NCI-H748 (cell line): ENCODE measurements around the gene CCDC78.

ENCODE experiments used
- DNase-seq: peaks from one replicate; lab custom pipeline; 2025; ENCODE audit not compliant: unreplicated experiment; lab: John Stamatoyannopoulos, UW

Gene CCDC78

DNA sequence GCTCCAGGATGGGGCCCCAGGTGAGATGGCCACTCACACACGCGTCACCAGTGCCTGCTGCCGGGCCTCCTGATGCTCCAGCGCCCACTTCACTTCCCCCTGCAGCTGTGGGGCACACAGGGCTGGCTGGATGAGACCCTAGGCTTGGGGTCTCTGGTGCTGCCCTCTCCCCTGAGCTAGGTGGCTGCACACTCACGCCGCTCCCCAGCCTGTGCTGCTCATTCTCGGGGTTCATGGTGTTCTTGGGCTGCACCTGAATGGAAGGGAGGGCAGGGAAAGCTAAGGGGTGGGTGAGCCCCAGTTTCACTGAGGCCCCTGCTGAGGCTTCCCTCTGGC, 1.2 kb downstream of the CCDC78 start:
- no peak for DNase-seq

DNA sequence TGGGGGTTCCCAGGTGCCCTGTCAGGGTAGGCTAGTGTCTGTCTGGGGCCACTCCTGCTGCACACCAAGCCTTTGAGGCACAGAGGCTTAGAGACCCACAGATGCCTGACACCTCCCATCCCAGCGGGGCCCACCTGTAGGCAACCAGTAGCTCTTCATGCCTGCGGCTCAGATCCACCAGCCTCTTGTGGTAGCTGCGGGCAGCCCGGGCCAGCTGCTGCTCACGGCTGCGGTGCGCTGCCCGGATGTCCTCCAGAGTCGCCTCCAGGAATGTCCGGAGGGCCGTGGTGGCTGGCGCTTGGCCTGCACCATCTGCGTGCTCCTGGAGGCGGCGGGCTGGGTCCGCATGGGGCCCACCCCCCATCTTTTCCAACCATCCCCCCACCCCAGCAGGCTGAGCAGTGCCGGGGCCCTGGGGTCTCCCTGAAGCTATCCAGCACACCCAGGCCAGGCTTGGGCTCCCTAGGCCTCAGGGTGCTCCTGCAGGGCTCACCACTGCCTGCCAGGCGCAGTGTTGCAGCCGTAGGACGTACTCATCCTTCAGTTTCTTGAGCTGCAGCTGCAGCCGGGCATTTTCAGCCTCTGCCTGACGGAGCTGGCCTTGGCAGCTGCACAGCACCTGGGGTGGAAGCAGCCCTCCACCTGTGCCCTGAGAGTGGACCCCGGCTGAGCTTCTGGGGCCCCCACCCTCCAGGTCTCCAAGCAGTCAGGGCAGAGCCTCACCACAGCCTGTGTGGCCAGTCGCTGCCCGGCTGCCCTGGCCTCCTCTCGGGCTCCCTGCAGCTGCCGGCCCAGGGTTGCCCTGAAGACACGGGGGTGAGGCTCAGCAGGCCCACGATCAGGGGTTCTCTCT, 1.8 kb downstream of the CCDC78 start:
- no peak for DNase-seq

DNA sequence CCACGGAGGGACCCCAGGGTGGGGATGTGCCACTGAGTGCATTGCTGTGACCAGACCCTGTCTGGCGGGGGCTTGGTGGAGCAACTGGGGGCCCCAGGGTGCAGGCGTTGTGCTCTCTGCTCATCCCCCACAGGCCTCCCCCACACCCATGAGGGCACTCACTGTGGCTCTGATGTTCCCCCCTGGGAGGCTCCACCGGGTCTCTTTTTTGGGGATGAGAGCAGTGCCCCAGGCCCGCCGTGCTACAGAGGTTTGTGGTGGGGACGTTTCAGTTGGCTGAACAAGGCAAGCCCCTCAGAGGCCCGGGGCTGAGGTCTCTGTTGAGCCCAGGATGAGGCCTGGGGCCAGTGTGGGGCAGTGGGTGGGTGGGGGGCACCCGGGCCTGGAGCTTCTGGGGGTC, 2.5 kb downstream of the CCDC78 start:
- no peak for DNase-seq

DNA sequence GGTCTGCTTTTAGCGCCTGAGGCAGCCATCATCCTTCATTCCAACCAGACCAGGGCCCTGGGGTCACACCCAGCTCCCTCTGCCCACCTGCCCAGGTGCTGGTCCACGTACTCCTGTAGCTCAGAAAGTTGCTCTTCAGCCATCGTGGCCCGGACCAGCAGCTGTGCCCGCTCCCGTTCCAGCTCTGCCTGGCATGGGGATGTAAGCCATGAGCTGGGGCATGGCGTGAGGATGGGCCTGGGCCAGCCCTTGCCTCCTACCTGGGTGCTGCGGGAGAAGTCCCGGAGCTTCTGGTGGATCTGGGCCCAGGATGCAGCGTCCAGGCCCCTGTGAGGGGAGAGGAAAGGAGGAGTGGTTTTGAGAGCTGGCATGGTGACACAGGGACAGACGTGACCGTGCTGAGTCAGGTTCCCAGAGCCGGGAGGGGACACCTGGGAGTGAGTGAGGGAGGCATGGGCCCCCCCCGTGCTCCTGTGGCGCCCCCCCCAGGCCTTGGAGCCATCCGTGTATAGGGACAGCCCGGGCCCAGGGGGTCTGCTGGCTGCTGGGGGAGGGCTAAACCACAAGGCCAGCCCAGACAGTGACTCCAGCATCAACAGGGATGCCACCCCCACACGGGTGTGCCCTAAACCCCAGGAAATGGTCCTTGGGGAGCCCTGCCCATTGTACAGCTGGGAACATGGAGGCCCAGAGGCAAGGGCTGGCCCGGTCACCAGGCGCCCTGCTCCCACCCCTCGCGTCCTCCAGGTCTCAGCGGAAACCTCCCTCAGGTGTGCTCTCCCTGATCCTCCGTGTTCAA, 3.2 kb downstream of the CCDC78 start:
- no peak for DNase-seq

DNA sequence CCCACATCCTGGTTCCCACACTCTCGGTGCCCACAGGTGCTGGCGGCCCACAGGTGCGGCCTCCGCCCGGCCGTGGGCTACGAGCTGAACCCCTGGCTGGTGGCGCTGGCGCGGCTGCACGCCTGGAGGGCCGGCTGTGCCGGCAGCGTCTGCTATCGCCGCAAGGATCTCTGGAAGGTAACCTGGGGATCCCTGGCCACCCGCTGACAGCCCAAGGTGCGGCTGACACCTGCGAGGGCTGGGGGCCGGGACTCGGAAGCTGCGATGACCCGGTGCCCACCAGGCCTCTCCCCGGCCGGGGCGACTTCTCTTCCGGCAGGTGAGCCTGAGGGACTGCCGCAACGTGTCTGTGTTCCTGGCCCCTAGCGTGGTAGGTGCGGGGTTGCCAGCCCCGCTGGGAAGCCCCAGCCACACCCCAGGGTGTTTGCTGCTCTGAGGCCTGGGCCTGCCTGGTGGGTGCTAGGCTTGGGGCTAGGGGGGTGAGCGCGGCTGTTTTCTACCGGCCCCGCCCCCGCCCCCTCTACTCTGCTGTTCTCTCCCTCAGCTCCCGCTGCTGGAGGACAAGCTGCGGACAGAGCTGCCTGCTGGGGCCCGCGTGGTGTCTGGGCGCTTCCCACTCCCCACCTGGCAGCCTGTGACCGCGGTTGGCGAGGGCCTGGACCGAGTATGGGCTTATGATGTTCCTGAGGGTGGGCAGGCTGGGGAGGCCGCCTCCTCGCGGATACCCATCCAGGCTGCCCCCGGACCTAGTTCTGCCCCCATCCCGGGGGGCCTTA, 4.3 kb downstream of the CCDC78 start:
- peak; percentile 23 for DNase-seq

DNA sequence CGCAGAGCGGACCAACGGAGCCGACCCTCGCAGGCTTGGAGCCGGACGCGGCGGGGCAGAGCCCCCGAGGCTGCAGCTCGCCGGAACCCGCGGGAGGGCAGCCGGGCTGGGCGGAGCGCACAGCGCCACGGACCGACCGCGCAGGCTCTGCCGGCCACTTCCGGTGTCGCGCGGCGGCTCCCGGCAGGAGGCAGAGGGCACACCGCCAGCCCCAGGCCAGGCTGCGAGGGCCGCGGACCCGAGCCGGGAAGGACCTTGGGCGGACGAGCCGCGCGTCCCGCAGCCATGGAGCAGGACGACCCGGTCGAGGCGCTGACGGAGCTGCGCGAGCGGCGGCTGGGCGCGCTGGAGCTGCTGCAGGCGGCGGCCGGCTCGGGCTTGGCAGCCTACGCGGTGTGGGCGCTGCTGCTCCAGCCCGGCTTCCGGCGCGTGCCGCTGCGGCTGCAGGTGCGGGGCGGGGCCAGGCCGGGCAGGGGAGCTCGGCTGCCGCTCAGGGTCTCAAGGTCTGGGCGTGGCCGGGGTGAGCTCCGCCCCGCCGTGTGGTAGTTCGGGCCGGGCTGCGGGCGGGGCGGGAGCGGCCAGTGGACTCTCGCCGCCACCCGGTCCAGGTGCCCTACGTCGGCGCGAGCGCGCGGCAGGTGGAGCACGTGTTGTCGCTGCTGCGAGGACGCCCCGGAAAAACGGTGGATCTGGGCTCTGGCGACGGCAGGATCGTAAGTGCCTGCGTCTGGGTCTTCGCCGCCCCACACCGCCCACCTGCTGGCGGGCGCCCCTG, 5.1 kb downstream of the CCDC78 start, which contains the start of gene ANTKMT:
Gene ANTKMT, plus strand, starts transcription at position 157 of the 775 bp plus-strand sequence. Its CDS starts 129 bp downstream, at position 286.
- peak; percentile 91 for DNase-seq

DNA sequence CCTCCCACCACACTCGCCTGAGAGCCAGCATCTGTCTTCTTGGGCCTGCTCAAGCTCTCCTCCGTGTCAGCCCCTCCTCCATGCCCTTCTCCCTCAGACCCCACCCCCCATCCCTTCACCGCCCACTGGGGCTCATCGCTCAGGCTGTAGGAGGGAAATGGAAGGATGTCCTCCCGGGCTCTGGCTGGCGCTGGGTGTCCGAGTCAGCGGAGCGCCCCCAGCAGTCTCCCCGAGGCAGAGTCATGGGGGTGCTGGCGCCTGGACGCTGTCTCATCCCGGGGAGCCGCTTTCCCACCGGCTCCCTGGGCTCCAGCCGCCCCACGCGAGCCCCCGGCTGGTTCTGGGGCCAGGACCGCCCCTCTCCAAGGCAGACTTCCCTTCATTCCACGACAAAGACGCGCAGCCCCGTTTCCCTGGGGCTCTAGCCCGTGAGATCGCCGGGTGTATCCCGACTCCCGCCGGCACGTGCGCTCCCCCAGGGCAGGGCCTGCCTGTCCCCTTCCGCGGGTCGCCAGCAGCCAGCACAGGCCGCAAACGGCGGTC, 5.7 kb downstream of the CCDC78 start:
- DNase-seq = peak; percentile 74

DNA sequence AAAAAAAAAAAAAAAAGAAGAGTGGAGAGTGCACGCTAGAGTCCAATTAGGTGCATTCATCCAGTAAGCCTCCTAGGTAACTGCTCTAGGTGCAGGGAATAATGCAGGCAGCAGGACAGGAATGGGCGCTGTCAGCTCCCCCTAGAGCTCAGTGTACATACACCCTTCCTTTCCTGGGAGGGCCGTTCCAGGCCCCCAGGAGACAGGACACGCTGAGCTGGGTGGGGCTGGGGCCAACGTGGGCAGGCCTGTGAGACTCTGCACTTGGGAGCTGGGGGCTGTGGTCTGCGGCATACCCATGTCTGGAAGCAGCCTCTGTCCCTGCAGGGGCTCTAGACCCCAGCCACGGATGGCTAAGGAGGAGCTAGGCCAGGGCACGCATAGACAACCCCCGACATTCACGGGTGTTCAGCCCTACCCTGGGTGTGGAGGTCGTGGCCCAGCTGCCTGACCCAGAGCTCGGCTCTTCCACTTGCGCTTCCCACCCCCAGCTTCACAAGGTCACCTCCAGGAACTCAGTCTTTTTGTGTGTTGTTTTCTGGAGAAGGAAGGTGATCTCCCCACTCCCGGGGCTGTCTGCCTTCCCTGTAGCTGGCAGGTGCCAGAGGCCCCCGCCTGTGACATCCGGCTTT, 6.3 kb downstream of the CCDC78 start:
- peak; percentile 29 for DNase-seq

DNA sequence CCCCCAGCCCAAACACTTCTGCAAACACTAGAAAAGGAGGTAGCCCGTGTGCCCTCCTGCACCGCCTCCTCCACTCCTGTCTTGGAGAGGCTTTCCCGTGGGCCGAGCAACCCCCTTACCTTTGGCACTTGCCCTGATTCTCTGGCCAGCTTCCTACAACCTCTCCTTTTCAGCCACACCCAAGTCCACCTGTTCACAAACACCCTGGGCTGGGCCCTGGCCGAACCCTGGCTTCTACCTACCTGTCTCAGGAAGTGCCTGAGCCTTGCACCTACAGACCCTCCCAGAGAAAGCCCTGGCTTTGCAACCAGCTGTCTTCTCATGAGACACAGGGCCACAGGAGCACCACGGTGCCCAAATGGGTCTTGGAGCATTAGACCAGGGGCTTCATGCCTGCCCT, 7.3 kb downstream of the CCDC78 start:
- DNase-seq = no peak

DNA sequence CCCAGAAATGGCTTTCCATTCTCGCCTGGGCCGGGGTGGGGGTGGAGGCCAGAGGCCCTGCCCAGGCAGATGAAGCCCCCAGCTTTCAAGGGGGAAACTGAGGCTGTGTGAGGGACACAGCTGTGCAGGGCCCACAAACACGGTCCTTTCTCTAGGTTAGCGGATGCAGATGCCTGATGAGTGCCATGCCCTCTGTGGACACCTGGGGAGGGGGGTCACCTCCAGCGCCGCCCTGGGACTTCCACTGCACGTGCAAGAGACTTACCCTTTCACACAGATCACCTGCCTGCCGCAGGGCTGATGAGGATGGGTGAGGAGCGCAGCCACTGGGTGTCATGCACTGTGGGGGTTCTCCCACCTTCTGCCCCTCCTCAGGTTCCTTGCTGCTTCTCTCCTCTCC, 7.9 kb downstream of the CCDC78 start:
- DNase-seq = no peak

DNA sequence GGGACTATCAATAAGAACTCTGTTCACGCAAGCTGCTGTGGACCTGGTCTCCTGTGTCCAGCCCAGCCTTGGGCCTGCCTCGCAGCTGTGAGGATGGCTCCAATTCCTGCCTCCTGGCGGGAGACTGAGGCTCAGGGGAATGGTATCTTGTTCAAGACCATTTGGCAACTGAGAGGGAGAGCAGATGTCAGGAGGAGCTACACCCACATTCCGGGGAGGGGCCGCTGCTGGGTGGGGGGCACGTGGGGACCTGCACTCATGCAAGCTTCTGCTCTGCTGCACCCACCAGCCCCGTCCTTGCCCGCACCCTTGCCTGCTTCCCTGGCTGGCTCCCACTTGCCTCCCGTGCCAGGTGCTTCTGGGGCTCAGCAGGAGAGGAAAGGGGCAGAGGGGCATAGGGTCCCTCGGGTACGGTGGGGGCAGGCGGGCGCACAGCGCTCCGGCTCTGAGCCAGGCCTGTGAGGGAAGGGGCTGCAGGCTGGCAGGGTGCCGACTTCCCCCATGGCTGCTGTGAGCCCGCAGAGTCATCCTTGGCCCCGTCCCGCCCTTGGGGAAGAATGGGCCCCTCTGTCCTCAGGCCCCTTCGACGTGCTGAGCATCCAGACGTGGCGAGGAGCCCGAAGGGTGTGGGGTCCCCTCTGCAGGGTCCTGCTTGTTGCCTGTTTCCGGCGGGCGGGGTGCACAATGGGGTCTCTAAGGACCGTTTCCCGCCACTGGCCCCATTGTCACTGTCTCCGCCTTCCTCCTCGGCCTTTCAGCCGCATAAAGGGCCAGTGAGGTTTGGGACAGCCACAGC, 8.6 kb downstream of the CCDC78 start:
- DNase-seq = no peak

DNA sequence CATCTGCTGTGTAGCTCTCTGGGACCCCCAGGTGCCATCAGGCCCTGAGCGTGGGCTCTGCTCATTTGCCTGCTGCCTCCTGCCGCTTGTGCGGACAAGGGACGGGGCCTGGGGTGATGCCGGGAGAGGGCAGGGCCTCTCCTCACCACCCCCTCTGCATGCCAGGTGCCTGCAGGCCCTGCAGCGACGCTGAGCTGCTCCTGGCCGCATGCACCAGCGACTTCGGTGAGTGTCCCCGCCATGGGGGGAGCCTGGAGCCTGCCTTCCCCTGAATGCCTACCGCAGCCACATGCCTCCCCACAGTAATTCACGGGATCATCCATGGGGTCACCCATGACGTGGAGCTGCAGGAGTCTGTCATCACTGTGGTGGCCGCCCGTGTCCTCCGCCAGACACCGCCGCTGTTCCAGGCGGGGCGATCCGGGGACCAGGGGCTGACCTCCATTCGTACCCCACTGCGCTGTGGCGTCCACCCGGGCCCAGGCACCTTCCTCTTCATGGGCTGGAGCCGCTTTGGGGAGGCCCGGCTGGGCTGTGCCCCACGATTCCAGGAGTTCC, 9.4 kb downstream of the CCDC78 start:
- DNase-seq = no peak

DNA sequence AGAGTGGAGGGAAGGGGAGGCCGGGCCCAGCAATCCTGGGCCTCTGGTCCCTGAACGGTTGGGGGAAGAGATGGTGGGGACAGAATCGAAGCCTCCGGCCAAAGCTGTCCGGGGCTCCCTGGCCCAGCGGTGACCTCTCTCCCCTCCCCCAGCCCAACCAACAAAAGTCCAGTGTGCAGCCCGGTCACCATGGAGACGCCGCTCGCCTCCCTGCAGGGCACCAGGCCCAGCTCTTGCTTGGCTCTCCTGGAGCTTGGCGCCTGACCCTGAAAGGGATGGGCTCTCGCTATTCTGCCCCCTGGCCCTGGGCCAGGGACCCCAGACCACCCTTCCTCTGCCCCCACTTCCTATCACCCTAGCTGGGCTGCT, 10.1 kb downstream of the CCDC78 start:
- peak; percentile 55 for DNase-seq

DNA sequence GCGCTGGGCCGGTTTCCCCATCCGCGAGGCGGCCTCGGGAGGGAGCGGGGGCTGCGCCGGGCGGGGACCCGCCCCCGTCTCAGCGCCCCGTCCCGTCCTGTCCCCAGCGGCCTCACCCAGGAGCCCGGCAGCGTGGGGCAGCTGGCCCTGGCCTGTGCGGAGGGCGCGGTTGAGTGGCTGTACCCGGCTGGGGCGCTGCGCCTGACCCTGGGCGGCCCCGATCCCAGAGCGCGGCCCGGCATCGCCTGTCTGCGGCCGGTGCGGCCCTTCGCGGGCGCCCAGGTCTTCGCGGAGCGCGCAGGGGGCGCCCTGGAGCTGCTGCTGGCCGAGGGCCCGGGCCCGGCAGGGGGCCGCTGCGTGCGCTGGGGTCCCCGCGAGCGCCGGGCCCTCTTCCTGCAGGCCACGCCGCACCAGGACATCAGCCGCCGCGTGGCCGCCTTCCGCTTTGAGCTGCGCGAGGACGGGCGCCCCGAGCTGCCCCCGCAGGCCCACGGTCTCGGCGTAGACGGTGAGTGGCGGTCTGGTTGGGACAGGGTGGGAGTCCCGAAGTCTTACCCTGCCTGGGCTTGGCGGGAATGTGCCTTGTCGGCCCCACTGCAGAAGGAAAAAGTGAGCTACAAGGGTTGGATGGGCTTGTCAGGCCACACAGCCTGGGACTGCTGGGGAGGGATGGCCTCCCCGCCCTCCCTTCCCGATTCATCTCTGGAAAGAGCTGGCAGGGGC, 10.6 kb downstream of the CCDC78 start:
- peak; percentile 37 for DNase-seq

DNA sequence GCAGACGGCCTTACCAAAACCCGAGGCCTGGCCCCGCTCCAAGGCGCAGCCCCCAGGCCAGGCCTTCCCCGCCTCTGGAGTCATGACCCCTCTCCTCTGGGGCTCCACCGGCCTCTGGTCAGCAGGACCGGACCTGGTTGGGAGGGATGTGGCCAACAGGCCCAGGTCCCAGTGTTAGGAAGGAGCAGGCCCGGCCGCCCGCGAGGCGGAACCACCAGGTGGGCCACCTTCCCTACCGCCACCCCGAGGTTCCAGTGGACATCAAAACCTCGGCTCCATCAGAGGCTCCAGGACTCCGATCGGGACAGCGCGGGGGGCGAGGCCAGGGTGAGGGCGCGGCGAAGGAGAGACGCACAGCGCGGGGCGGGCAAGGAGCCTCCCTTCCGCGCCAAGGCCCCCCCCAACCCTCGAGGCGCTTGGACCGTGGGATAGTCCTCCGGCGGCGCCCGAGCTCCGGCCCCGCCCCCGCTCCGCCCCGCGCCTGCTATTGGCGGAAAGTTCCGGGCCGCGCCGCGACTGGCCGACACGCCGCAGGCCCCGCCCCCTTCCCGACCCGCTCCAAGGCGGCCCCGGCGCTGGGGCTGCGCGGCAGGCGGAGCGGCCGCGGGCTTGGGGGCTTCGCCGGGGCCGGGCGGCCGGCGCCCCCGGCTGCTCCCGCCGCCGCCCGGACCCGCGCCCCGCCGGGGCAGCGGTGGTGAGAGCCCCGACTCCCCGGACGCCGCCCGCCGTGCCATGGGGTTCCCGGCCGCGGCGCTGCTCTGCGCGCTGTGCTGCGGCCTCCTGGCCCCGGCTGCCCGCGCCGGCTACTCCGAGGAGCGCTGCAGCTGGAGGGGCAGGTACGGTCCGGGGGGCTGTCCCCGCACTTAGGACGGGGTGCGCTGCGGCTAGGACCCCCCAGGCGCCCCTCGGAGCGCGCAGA, 11.4 kb downstream of the CCDC78 start, which contains the start of gene METRN:
Gene METRN, plus strand, starts transcription at position 561 of the 919 bp plus-strand sequence. Its CDS starts 172 bp downstream, at position 733.
- peak; percentile 80 for DNase-seq

DNA sequence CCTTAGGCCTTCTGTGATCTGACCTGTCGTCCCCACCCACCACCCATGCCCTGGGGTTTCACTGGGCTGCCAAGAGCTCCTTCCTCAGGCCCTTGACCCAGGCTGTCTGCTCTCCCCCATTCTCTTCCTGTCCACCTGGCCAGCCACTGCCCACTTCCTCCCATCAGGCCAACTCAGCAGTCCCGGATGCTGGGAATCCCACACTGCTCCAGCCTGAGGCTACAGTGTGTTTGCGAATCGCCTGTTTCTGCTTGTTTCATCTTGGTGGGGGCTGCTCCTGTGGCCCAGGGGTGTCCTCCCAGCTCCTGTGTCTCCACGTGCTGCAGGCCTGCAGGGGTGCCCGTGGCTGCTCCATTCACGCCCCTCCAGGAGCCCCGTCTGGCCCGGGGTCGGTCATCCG, 12.2 kb downstream of the CCDC78 start:
- DNase-seq = no peak

DNA sequence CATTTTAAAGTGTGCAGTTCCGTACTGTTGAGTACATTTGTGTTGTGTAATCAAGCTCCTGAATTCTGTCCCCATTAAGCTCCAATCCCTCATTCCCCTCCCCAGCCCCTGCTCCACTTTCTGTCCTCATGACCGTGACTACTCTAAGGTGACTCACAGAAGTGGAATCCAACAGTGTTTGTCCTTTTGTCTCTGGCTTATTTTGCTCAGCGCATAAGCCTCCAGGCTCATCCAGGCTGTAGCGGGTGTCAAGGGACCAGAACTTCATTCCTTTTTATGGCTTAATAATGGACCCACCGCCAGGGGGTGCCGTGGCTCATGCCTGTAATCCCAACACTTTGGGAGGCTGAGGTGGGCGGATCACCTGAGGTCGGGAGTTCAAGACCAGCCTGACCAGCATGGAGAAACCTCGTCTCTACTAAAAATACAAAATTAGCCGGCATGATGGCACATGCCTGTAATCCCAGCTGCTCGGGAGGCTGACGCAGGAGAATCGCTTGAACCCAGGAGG, 13.4 kb downstream of the CCDC78 start:
- peak; percentile 44 for DNase-seq
